Prostate gland (tissue), 2 donors: ENCODE results near the gene ARFGEF3. TPM values are rescaled to one million over a fixed set of nuclear protein-coding genes. Genes with fewer than 3 reads are reported as not detected.

ENCODE experiments used
- DNase-seq: peaks from one replicate; pipeline ENCODE4 v3.0.0-alpha.2; 2019; ENCODE audit warnings: low spot score
- H3K27ac ChIP-seq, 2 donors: fragments of 200-600 bp; sonication (generic); 2 replicates each; pipeline ENCODE4 v1.5.1; 2017 to 2019
- H3K27me3 ChIP-seq: fragments of 200-600 bp; sonication (generic); replicated peaks from 2 replicates; pipeline ENCODE4 v1.5.1; 2019; ENCODE audit not compliant: insufficient read depth
- H3K36me3 ChIP-seq, 2 donors: fragments of 200-600 bp; sonication (generic); 1 replicate in 1 of 2; 2 replicates in 1 of 2; pipeline versions ENCODE4 v1.5.1 to v1.8.1; 2017 to 2019
- H3K4me1 ChIP-seq: fragments of 200-600 bp; sonication (generic); replicated peaks from 2 replicates; pipeline ENCODE4 v1.5.1; 2019
- H3K4me3 ChIP-seq, 2 donors: fragments of 200-600 bp; sonication (generic); 2 replicates each; pipeline ENCODE4 v1.5.1; 2017 to 2019
- H3K9me3 ChIP-seq: fragments of 200-600 bp; sonication (generic); 2 replicates; pipeline ENCODE4 v1.5.1; 2017
- CTCF ChIP-seq, 4 experiments: fragments of 200-600 bp in 2 of 4; fragments of 450-650 bp in 2 of 4; sonication (generic) in 2 of 4; IDR thresholded peaks; 1 replicate in 3 of 4; 2 replicates in 1 of 4; pipeline ENCODE4 v1.5.1; 2016 to 2019; ENCODE audit warnings: antibody characterized with exemption in 4 of 4, mild to moderate bottlenecking in 2 of 4, moderate library complexity in 2 of 4
- POLR2A ChIP-seq: fragments of 450-650 bp; IDR thresholded peaks from one replicate; pipeline ENCODE4 v1.6.1; 2016; ENCODE audit warnings: antibody characterized with exemption, mild to moderate bottlenecking
- POLR2AphosphoS5 ChIP-seq: sonication (generic); formaldehyde crosslinking; IDR thresholded peaks from one replicate; pipeline ENCODE4 v1.6.1; 2017; ENCODE audit warnings: antibody characterized with exemption
- WGBS: methylation state at CpG from one replicate; pipeline ENCODE4 v1.1.5; 2018; 5-methylcytosine and 5-hydroxymethylcytosine counted together
- intact Hi-C: fragments of 100-400 bp; cut with DNase I; formaldehyde crosslinking; loops from one replicate; pipeline ENCODE4 v1.14.2; 2022
- total RNA-seq, 2 donors: library from RNA; depleted of rRNA; stranded (reverse); fragments of >200 nt; gene quantifications; one replicate each; pipeline ENCODE4 v1.1.0, GENCODE V29; 2016

ARFGEF3 gene
- total RNA-seq, 2 donors from 2014 or later, result 41.0 to 80.1 TPM

GRCh38 chr6:138162111-138162954 is 594 bp downstream of the ARFGEF3 start:
- no peaks in the 10 kb centered on the region for H3K27me3 ChIP-seq
- H3K4me1 ChIP-seq, result no peaks in the 10 kb centered on the region
- peak; percentile 31 for DNase-seq
- 4% methylated on average over 50 of the region's 53 CpGs for WGBS
- peak overlapping the region; percentile 61 to 79 for H3K4me3 ChIP-seq
- peak overlapping the region; percentile 92 to 94 for H3K27ac ChIP-seq
- H3K36me3 ChIP-seq, result no peaks in the 10 kb centered on the region
- H3K9me3 ChIP-seq, result no peaks in the 10 kb centered on the region
- no peak for TF ChIP-seq POLR2A
- TF ChIP-seq CTCF (IDR thresholded peaks at IDR 0.05), result no peak
- TF ChIP-seq POLR2AphosphoS5, result peak; percentile 17
- intact Hi-C loops, result no loop called here

GRCh38 chr6:138162955-138163575 is 1.3 kb downstream of the ARFGEF3 start:
- 68% methylated on average over 5 of the region's 5 CpGs for WGBS
- TF ChIP-seq CTCF (IDR thresholded peaks at IDR 0.05) (no peak), POLR2A (no peak), POLR2AphosphoS5 (no peak)
- intact Hi-C loops, result no loop called here
- Histone ChIP-seq H3K9me3 (no peaks in the 10 kb centered on the region), H3K27me3 (no peaks in the 10 kb centered on the region), H3K27ac (peak overlapping the region; percentile 92 to 94), H3K4me1 (no peaks in the 10 kb centered on the region), H3K4me3 (peak overlapping the region; percentile 61 to 79), H3K36me3 (no peaks in the 10 kb centered on the region)
- no peak for DNase-seq

GRCh38 chr6:138175596-138175995 is 13.9 kb downstream of the ARFGEF3 start:
- TF ChIP-seq CTCF (IDR thresholded peaks at IDR 0.05) (no peak), POLR2A (no peak), POLR2AphosphoS5 (no peak)
- Histone ChIP-seq H3K4me3 (no peak overlapping the region), H3K4me1 (no peaks in the 10 kb centered on the region), H3K27me3 (no peaks in the 10 kb centered on the region), H3K36me3 (no peaks in the 10 kb centered on the region), H3K9me3 (no peaks in the 10 kb centered on the region), H3K27ac (no peak overlapping the region)
- intact Hi-C loops, result no loop called here
- no peak for DNase-seq
- whole genome bisulfite sequencing, result 94% methylated on average over 2 of the region's 2 CpGs

- 100% methylated on average over 2 of the region's 2 CpGs for WGBS
- Histone ChIP-seq H3K36me3 (no peaks in the 10 kb centered on the region), H3K9me3 (no peaks in the 10 kb centered on the region), H3K4me1 (no peaks in the 10 kb centered on the region), H3K27ac (no peak overlapping the region), H3K4me3 (no peak overlapping the region), H3K27me3 (no peaks in the 10 kb centered on the region)
- DNase-seq, result no peak
- intact Hi-C loops, result no loop called here
- no peak for TF ChIP-seq POLR2AphosphoS5
- no peak for TF ChIP-seq POLR2A
- no peak for TF ChIP-seq CTCF (IDR thresholded peaks at IDR 0.05)
Observed at GRCh38 chr6:138176652-138177232, 15.0 kb downstream of the ARFGEF3 start.
